ENCODE results near the gene CASP2. TPM values are rescaled to one million over a fixed set of nuclear protein-coding genes. Genes with fewer than 3 reads are reported as not detected.

Gene CASP2
- total RNA-seq (8.5 and 9.4 TPM in 2 replicates), polyA plus RNA-seq (22.6 and 33.6 TPM in 2 replicates), polyA minus RNA-seq (ENCODE audit: low replicate concordance) (31.4 and 118 TPM in 2 replicates)
- 11.1 and 16.4 TPM in 2 replicates for polyA plus RNA-seq (2012)

- peak within 1 kb of the TSS; percentile 63 for H3K9ac ChIP-seq (ENCODE audit: insufficient read depth, low read length)
- H3K4me2 ChIP-seq (ENCODE audit: extremely low read depth, insufficient read depth, low read length), result peak within 1 kb of the TSS; percentile 63
- H3K79me2 ChIP-seq (ENCODE audit: control insufficient read depth, insufficient read depth, low read length), result peaks cover 36% of the 10 kb centered on the region
These were observed at the start of gene CASP2 for GRCh38 chr7:143287935-143288826. CASP2 (plus strand) TSS chr7:143288351; CDS start chr7:143288456, 105 bp downstream.

DNA sequence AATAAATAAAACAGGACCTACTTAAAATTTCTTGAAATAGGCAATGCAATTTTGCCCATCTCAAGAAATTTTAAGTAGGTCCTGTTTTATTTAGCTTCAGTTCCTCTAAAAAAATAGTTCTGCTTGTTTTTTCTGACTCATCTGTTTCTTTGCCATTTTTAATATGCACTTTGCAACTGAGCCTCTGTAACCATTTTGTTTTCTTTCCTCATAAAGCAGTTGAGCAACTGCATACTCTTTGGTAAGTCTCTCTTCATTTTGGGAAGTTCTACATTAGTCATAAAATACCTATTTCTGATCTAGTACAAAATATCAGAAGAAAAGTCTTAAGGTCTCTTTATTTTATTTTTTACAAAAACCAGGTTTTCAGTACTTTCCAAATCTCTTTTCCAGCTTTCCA lies 48.3 kb upstream of the CASP2 start:
- H3K79me2 ChIP-seq (ENCODE audit: control insufficient read depth, insufficient read depth, low read length), result no peaks in the 10 kb centered on the region
- no peaks in the 10 kb centered on the region for H3K36me3 ChIP-seq (ENCODE audit: control insufficient read depth, insufficient read depth, low read length)
- H3K4me1 ChIP-seq (ENCODE audit: control insufficient read depth, extremely low read depth, insufficient read depth, low read length), result peaks cover 2% of the 10 kb centered on the region
- TF ChIP-seq CTCF (conservative IDR thresholded peaks at IDR 0.05 in 1 of 2, IDR thresholded peaks at IDR 0.05 in 1 of 2; ENCODE audit: low read depth in 1 of 2, low read length in 2 of 2), result no peak
- no peak for TF ChIP-seq EZH2 (IDR thresholded peaks at IDR 0.05; ENCODE audit: low read length, missing control alignments)
- no peak overlapping the region for H2AFZ ChIP-seq (ENCODE audit: low read length)
- H3K4me2 ChIP-seq (ENCODE audit: extremely low read depth, insufficient read depth, low read length), result no peak overlapping the region
- no peaks in the 10 kb centered on the region for H3K9me3 ChIP-seq (ENCODE audit: control insufficient read depth, insufficient read depth, low read depth, low read length)
- H3K27me3 ChIP-seq (ENCODE audit: control insufficient read depth, insufficient read depth, low read length), result no peaks in the 10 kb centered on the region
- peak in 1 of 2 donors; percentile 42 for DNase-seq (ENCODE audit: low read depth in 2 of 2)
- no peak overlapping the region for H3K9ac ChIP-seq (ENCODE audit: insufficient read depth, low read length)
- no peaks in the 10 kb centered on the region for H4K20me1 ChIP-seq (ENCODE audit: control insufficient read depth, extremely low read depth, insufficient read depth, low read length)
- no peak overlapping the region for H3K27ac ChIP-seq (ENCODE audit: insufficient read depth, low read length)
- no peak overlapping the region for H3K4me3 ChIP-seq (replicated peaks in 1 of 4; ENCODE audit: control extremely low read depth in 1 of 4, insufficient read depth in 1 of 4, low read depth in 3 of 4, low read length in 4 of 4)

More at GRCh38 chr7:143287935-143288826, at the start of gene CASP2:
- DNase-seq (ENCODE audit: low read depth in 2 of 2), result peak; percentile 94 to 97
- Histone ChIP-seq H2AFZ (ENCODE audit: low read length) (peak within 1 kb of the TSS; percentile 87), H3K27ac (ENCODE audit: insufficient read depth, low read length) (peak within 1 kb of the TSS; percentile 71), H4K20me1 (ENCODE audit: control insufficient read depth, extremely low read depth, insufficient read depth, low read length) (no peaks in the 10 kb centered on the region), H3K4me1 (ENCODE audit: control insufficient read depth, extremely low read depth, insufficient read depth, low read length) (peaks cover 11% of the 10 kb centered on the region), H3K4me3 (replicated peaks in 1 of 4; ENCODE audit: control extremely low read depth in 1 of 4, insufficient read depth in 1 of 4, low read depth in 3 of 4, low read length in 4 of 4) (peak within 1 kb of the TSS; percentile 62 to 92 (median 90)), H3K27me3 (ENCODE audit: control insufficient read depth, insufficient read depth, low read length) (no peaks in the 10 kb centered on the region), H3K9me3 (ENCODE audit: control insufficient read depth, insufficient read depth, low read depth, low read length) (no peaks in the 10 kb centered on the region), H3K36me3 (ENCODE audit: control insufficient read depth, insufficient read depth, low read length) (peaks cover 6% of the 10 kb centered on the region)
- TF ChIP-seq CTCF (conservative IDR thresholded peaks at IDR 0.05 in 1 of 2, IDR thresholded peaks at IDR 0.05 in 1 of 2; ENCODE audit: low read depth in 1 of 2, low read length in 2 of 2) (peak; percentile 20 to 41), EZH2 (IDR thresholded peaks at IDR 0.05; ENCODE audit: low read length, missing control alignments) (no peak)

- DNase-seq (ENCODE audit: low read depth in 2 of 2), result peak; percentile 81 to 90
- H3K4me2 ChIP-seq (ENCODE audit: extremely low read depth, insufficient read depth, low read length), result peak overlapping the region; percentile 1
- no peak overlapping the region for H3K9ac ChIP-seq (ENCODE audit: insufficient read depth, low read length)
- no peak overlapping the region for H3K4me3 ChIP-seq (replicated peaks in 1 of 4; ENCODE audit: control extremely low read depth in 1 of 4, insufficient read depth in 1 of 4, low read depth in 3 of 4, low read length in 4 of 4)
- H3K27me3 ChIP-seq (ENCODE audit: control insufficient read depth, insufficient read depth, low read length), result no peaks in the 10 kb centered on the region
- TF ChIP-seq CTCF (conservative IDR thresholded peaks at IDR 0.05 in 1 of 2, IDR thresholded peaks at IDR 0.05 in 1 of 2; ENCODE audit: low read depth in 1 of 2, low read length in 2 of 2) (peak; percentile 87 to 89), EZH2 (IDR thresholded peaks at IDR 0.05; ENCODE audit: low read length, missing control alignments) (no peak)
- no peak overlapping the region for H3K27ac ChIP-seq (ENCODE audit: insufficient read depth, low read length)
- no peaks in the 10 kb centered on the region for H3K79me2 ChIP-seq (ENCODE audit: control insufficient read depth, insufficient read depth, low read length)
- peaks cover 2% of the 10 kb centered on the region for H3K4me1 ChIP-seq (ENCODE audit: control insufficient read depth, extremely low read depth, insufficient read depth, low read length)
- H3K9me3 ChIP-seq (ENCODE audit: control insufficient read depth, insufficient read depth, low read depth, low read length), result no peaks in the 10 kb centered on the region
- no peaks in the 10 kb centered on the region for H3K36me3 ChIP-seq (ENCODE audit: control insufficient read depth, insufficient read depth, low read length)
- H4K20me1 ChIP-seq (ENCODE audit: control insufficient read depth, extremely low read depth, insufficient read depth, low read length), result no peaks in the 10 kb centered on the region
- no peak overlapping the region for H2AFZ ChIP-seq (ENCODE audit: low read length)
These were observed 47.6 kb upstream of the CASP2 start for GRCh38 chr7:143240291-143241168.

Data from fibroblast of lung (primary cell).